DND-41 (cell line): ENCODE results near the gene PPP2R1A.

Experiments
- ATAC-seq: fragments of 200-7000 bp; cut with Tn5 transposase; 3 replicates; pipeline ENCODE4 v1.9.1; 2021; ENCODE audit warnings: low read depth; ENCODE audit not compliant: insufficient read depth
- DNase-seq: peaks from one replicate; pipeline ENCODE4 v3.0.0-alpha.2; 2020
- H2AFZ ChIP-seq: 2 replicates; pipeline ENCODE4 v1.6.0; 2012; ENCODE audit warnings: low read depth, low read length
- H3K27ac ChIP-seq: 2 replicates; pipeline ENCODE4 v1.5.1; 2012; ENCODE audit warnings: low read length, inconsistent platforms
- H3K27me3 ChIP-seq: fragments of 200-600 bp; sonication (generic); 2 replicates; pipeline ENCODE4 v1.6.0; 2012; ENCODE audit warnings: low read length, mild to moderate bottlenecking, inconsistent platforms; ENCODE audit not compliant: insufficient read depth, poor library complexity
- H3K36me3 ChIP-seq: 2 replicates; pipeline ENCODE4 v1.5.1; 2012; ENCODE audit warnings: low read length, inconsistent platforms; ENCODE audit not compliant: insufficient read depth
- H3K4me1 ChIP-seq: 2 replicates; pipeline ENCODE4 v1.5.1; 2012; ENCODE audit warnings: mild to moderate bottlenecking, low read length; ENCODE audit not compliant: insufficient read depth
- H3K4me2 ChIP-seq: 2 replicates; pipeline ENCODE4 v1.6.0; 2012; ENCODE audit warnings: mild to moderate bottlenecking, moderate library complexity, low read length, inconsistent platforms; ENCODE audit not compliant: insufficient read depth
- H3K4me3 ChIP-seq, 2 experiments: fragments of 200-600 bp in 1 of 2; shearing (Covaris generic) in 1 of 2; 2 replicates each; pipeline ENCODE4 v1.5.1; 2012 to 2016; ENCODE audit warnings: inconsistent platforms in 2 of 2, low read length in 2 of 2, mild to moderate bottlenecking in 2 of 2, low read depth in 1 of 2, moderate library complexity in 1 of 2
- H3K79me2 ChIP-seq: 2 replicates; pipeline ENCODE4 v1.6.0; 2012; ENCODE audit warnings: low read length, inconsistent platforms; ENCODE audit not compliant: insufficient read depth
- H3K9ac ChIP-seq: 2 replicates; pipeline ENCODE4 v1.6.0; 2012; ENCODE audit warnings: low read depth, mild to moderate bottlenecking, inconsistent platforms, low read length, moderate library complexity
- H3K9me3 ChIP-seq: 2 replicates; pipeline ENCODE4 v1.5.1; 2012; ENCODE audit warnings: low read length, moderate library complexity, mild to moderate bottlenecking, inconsistent platforms; ENCODE audit not compliant: insufficient read depth, severe bottlenecking
- H4K20me1 ChIP-seq: 2 replicates; pipeline ENCODE4 v1.6.0; 2012; ENCODE audit warnings: low read length; ENCODE audit not compliant: insufficient read depth
- CTCF ChIP-seq: IDR thresholded peaks from 2 replicates; pipeline ENCODE4 v1.5.1; 2012; ENCODE audit warnings: borderline replicate concordance, low read length, moderate library complexity, mild to moderate bottlenecking; ENCODE audit not compliant: poor library complexity, severe bottlenecking; ENCODE audit errors: extremely low read depth
- EZH2 ChIP-seq: IDR thresholded peaks from 3 replicates; pipeline ENCODE4 v1.6.1; 2012; ENCODE audit warnings: borderline replicate concordance, low read depth, mild to moderate bottlenecking, moderate library complexity, low read length, inconsistent platforms; ENCODE audit not compliant: severe bottlenecking

PPP2R1A gene

GRCh38 chr19:52216401-52216800 lies 26.5 kb downstream of the PPP2R1A start:
- H3K4me3 ChIP-seq: no peak overlapping the region
- no peak overlapping the region for H2AFZ ChIP-seq
- ATAC-seq: no peak
- H4K20me1 ChIP-seq: 0 out of 2 replicates have a peak, but pooled peaks cover 5% of the 10 kb centered on the region
- no peaks in the 10 kb centered on the region for H3K27me3 ChIP-seq
- H3K4me1 ChIP-seq: no peaks in the 10 kb centered on the region
- no peaks in the 10 kb centered on the region for H3K9me3 ChIP-seq
- no peak overlapping the region for H3K9ac ChIP-seq
- DNase-seq: no peak
- TF ChIP-seq CTCF: no peak
- TF ChIP-seq EZH2: no peak
- H3K4me2 ChIP-seq: no peak overlapping the region
- peaks cover 99% of the 10 kb centered on the region for H3K36me3 ChIP-seq
- no peak overlapping the region for H3K27ac ChIP-seq
- no peaks in the 10 kb centered on the region for H3K79me2 ChIP-seq

- Histone ChIP-seq H4K20me1 (0 out of 2 replicates have a peak, but pooled peaks cover 7% of the 10 kb centered on the region), H3K27me3 (no peaks in the 10 kb centered on the region), H3K4me2 (no peak overlapping the region), H3K36me3 (peaks cover 99% of the 10 kb centered on the region), H3K9me3 (no peaks in the 10 kb centered on the region), H3K27ac (no peak overlapping the region), H3K9ac (no peak overlapping the region), H3K4me3 (no peak overlapping the region), H3K79me2 (no peaks in the 10 kb centered on the region), H3K4me1 (no peaks in the 10 kb centered on the region), H2AFZ (no peak overlapping the region)
- no peak for ATAC-seq
- TF ChIP-seq CTCF (no peak), EZH2 (no peak)
- DNase-seq: no peak
These were observed 27.7 kb downstream of the PPP2R1A start for GRCh38 chr19:52217576-52217975.

- TF ChIP-seq EZH2: no peak
- TF ChIP-seq CTCF: no peak
- DNase-seq: no peak
- Histone ChIP-seq H3K27ac (no peak overlapping the region), H3K79me2 (no peaks in the 10 kb centered on the region), H3K4me1 (no peaks in the 10 kb centered on the region), H3K36me3 (peaks cover 99% of the 10 kb centered on the region), H3K4me2 (no peak overlapping the region), H2AFZ (no peak overlapping the region), H3K9me3 (no peaks in the 10 kb centered on the region), H3K27me3 (no peaks in the 10 kb centered on the region), H4K20me1 (0 out of 2 replicates have a peak, but pooled peaks cover 7% of the 10 kb centered on the region), H3K4me3 (no peak overlapping the region), H3K9ac (no peak overlapping the region)
- no peak for ATAC-seq
These were observed 29.8 kb downstream of the PPP2R1A start for GRCh38 chr19:52219611-52220010.

- Histone ChIP-seq H3K4me1 (no peaks in the 10 kb centered on the region), H3K36me3 (peaks cover 99% of the 10 kb centered on the region), H3K27ac (no peak overlapping the region), H3K27me3 (no peaks in the 10 kb centered on the region), H3K9ac (no peak overlapping the region), H3K9me3 (no peaks in the 10 kb centered on the region), H4K20me1 (0 out of 2 replicates have a peak, but pooled peaks cover 7% of the 10 kb centered on the region), H2AFZ (no peak overlapping the region), H3K4me3 (no peak overlapping the region), H3K4me2 (no peak overlapping the region), H3K79me2 (no peaks in the 10 kb centered on the region)
- no peak for TF ChIP-seq EZH2
- no peak for TF ChIP-seq CTCF
- DNase-seq (no peak), ATAC-seq (no peak)
These were observed 31.2 kb downstream of the PPP2R1A start for GRCh38 chr19:52221031-52221430.
